Memory B cell (primary cell): ENCODE results near the gene MDFIC.

ENCODE experiments used
- ATAC-seq: fragments of 150-1000 bp; cut with Tn5 transposase; 2 replicates; pipeline ENCODE4 v1.10.0; 2021; ENCODE audit warnings: low read depth, mild to moderate bottlenecking, moderate library complexity
- DNase-seq, 2 donors: peaks; one replicate each; pipeline ENCODE4 v3.0.0; 2022; ENCODE audit warnings: low spot score in 2 of 2
- H3K27ac Mint-ChIP-seq: one replicate; pipeline ENCODE4 v1.8.0; 2022; ENCODE audit warnings: mild to moderate bottlenecking, moderate library complexity, mixed read lengths
- H3K27me3 Mint-ChIP-seq: one replicate; pipeline ENCODE4 v1.8.0; 2022; ENCODE audit warnings: mixed read lengths
- H3K36me3 Mint-ChIP-seq: one replicate; pipeline ENCODE4 v1.8.0; 2022; ENCODE audit warnings: mild to moderate bottlenecking, mixed read lengths
- H3K4me1 Mint-ChIP-seq: one replicate; pipeline ENCODE4 v1.8.0; 2022; ENCODE audit warnings: mixed read lengths
- H3K4me3 Mint-ChIP-seq: one replicate; pipeline ENCODE4 v1.8.0; 2022; ENCODE audit warnings: mild to moderate bottlenecking, moderate library complexity, mixed read lengths
- H3K9me3 Mint-ChIP-seq: one replicate; pipeline ENCODE4 v1.8.0; 2022; ENCODE audit warnings: mixed read lengths

MDFIC gene

DNA sequence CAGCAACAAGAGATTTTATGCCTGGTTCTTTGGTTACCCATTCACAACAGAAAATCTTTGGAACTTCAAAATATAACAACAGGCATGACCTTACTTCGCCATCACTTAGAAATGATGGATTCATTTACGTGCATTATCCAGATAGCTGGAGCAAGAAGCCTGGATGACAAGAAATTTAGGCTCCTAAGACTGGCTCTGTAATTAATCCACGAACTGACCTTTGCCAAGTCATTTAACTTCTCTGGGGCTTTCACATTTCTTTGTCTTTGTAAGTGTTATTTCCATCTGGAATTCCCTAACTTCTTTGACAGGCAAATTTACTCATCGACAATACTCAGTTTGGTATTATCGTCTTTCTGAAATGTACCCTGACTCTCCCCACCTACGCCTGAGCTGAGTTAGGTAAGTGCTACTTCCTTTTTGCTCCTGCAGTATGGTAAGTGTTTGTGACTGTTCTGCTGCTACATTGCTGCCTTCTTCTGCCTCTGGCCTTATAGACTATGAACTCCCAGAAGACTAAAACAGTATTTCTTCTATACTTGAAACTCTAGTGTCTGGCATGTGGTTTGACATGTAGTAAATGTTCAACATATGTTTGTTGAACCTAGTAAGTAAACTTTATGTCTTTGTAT, 5.5 kb upstream of the MDFIC start:
- Mint-ChIP-seq H3K4me3 (peak overlapping the region; percentile 32), H3K4me1 (peaks cover 32% of the 10 kb centered on the region)
- ATAC-seq: peak; percentile 91

DNA sequence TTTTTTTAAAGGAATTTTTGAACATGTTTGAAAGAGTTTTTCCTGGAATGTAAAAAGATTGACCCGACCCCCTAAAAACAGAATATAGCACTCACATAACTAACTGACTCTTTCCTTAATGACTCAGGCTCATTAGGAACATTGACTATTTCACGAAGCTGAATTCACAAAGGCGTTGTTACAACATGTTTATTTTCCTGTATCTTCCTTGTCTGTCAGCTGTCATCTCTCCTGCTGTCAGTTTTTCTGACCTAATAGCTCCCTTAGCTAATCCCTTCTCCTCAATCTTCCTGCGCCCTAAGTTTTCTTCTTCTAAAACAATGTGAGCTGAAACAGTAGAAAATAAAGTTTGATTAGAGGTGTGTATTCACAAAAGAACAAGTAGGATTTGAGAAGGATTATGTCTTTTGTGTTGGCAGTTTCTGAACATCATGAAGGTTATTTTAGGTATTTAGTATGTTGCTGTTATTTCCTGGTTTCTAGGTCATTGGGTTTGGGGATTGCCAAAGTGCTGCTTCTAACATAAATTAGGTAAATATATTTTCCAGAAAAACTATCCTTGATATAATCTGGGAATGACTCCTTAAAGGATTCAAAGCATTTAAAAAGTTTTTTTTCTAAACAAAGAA, 4.6 kb upstream of the MDFIC start:
- Mint-ChIP-seq H3K4me3 (peak overlapping the region; percentile 19), H3K9me3 (no peaks in the 10 kb centered on the region), H3K4me1 (peaks cover 36% of the 10 kb centered on the region), H3K27ac (peak overlapping the region; percentile 68), H3K36me3 (no peaks in the 10 kb centered on the region), H3K27me3 (no peaks in the 10 kb centered on the region)
- ATAC-seq (no peak), DNase-seq (no peak)

More for the DNA sequence above, 5.5 kb upstream of the MDFIC start:
- no peak for DNase-seq
- H3K27ac Mint-ChIP-seq: peak overlapping the region; percentile 68
- no peaks in the 10 kb centered on the region for H3K9me3 Mint-ChIP-seq
- no peaks in the 10 kb centered on the region for H3K36me3 Mint-ChIP-seq
- H3K27me3 Mint-ChIP-seq: no peaks in the 10 kb centered on the region

DNA sequence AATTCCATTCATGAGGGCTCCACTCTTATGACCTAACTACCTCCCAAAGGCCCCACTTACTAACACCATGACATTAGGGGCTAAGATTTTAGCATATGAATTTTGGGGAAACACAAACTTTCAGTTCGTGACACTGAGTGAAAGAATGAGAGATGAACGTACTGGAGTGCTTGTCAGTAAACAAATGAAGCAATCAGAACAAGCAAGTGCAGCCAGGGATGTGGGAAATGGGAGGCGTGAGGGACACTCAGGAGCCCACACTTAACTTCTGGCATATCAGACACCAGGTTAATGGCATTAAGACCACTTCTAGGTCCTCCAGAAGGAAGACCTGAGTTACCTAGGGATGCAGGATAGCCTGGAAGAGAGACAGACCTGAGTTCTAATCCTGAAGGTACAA, 2.3 kb upstream of the MDFIC start:
- no peak for ATAC-seq

DNA sequence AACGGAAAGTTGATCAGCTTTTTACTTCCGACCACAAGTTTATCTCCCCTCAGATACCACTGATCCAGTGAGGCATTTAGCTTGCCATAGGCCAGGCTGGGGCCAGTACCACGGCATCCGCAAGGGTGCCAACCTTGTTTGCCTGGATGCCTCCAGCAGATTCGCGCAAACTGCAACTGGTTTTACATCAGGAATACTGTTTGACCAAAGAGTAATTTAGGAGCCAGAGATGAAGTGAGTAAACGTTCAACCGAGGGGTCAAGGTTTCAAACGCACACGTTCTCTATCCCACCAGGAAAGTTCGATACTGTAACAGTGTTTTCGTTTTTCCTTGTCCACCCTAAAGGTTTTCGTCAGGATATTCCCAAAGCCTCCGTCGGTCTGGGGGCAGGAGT, 266 bp upstream of the MDFIC start:
- Mint-ChIP-seq H3K9me3 (no peaks in the 10 kb centered on the region), H3K27me3 (no peaks in the 10 kb centered on the region), H3K4me1 (peaks cover 34% of the 10 kb centered on the region), H3K4me3 (peak overlapping the region; percentile 99), H3K27ac (peak overlapping the region; percentile 94), H3K36me3 (peaks cover 1% of the 10 kb centered on the region)
- ATAC-seq (peak; percentile 9), DNase-seq (no peak)

More for the DNA sequence above, 2.3 kb upstream of the MDFIC start:
- no peak for DNase-seq
- Mint-ChIP-seq H3K27me3 (no peaks in the 10 kb centered on the region), H3K9me3 (no peaks in the 10 kb centered on the region), H3K4me3 (no peak overlapping the region), H3K4me1 (peaks cover 36% of the 10 kb centered on the region), H3K36me3 (no peaks in the 10 kb centered on the region), H3K27ac (peak overlapping the region; percentile 94)

DNA sequence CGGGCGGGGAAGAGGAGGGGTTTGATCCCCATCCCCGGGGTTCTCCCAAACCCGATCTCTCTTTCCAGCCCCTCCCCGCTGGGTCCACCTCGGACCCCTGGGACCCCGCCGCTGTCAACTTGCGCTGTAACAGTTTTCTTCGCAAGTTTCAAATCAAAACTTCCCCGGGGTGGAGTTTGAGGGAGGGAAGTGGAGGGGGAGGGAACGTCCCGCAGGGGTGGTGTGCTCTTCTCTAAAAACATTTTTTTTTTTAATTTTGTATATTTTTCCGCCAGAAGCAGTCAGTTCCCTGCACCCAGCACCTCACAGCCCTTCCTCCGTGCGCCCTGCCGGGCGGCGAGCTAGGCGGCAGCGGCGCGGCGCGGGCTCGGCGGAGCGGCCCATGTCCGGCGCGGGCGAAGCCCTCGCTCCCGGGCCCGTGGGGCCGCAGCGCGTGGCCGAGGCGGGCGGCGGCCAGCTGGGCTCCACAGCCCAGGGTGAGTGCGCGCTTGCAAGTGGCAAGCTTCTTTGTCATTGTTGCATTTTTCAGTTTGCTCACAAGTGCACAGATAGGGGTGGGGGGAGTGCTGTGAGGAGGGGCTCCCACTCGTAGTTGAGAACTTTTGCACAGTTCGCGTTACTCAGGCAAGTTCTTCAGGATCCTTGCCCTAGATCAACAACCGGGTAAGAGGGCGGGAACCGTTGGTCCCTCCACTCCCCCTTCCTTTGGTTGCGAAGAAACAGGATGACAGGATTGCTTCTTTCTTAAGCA, 933 bp downstream of the MDFIC start:
- no peaks in the 10 kb centered on the region for H3K27me3 Mint-ChIP-seq
- peak in 1 of 2 donors; percentile 44 for DNase-seq
- H3K4me1 Mint-ChIP-seq: peaks cover 30% of the 10 kb centered on the region
- H3K4me3 Mint-ChIP-seq: peak overlapping the region; percentile 99
- peak overlapping the region; percentile 94 for H3K27ac Mint-ChIP-seq
- ATAC-seq: peak; percentile 68
- no peaks in the 10 kb centered on the region for H3K9me3 Mint-ChIP-seq
- peaks cover 1% of the 10 kb centered on the region for H3K36me3 Mint-ChIP-seq

DNA sequence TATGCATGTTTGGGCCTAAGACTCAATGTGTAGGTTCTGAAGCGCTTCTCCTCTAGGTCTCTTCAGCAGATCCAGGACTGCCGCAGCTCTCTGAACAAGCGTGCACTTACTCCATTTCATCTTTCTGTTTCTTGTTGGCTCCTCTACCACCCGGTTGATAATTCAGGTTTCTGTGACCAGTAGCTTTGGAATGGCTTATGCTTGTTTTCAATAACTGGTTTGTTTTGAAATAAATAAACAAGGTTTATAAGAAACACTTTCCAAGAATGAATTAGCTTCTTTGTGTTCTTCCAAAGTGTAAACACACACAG, 1.5 kb downstream of the MDFIC start:
- no peaks in the 10 kb centered on the region for H3K27me3 Mint-ChIP-seq
- H3K4me1 Mint-ChIP-seq: peaks cover 28% of the 10 kb centered on the region
- peaks cover 1% of the 10 kb centered on the region for H3K36me3 Mint-ChIP-seq
- DNase-seq (no peak), ATAC-seq (peak; percentile 35)
- peak overlapping the region; percentile 94 for H3K27ac Mint-ChIP-seq
- H3K9me3 Mint-ChIP-seq: no peaks in the 10 kb centered on the region
- H3K4me3 Mint-ChIP-seq: peak overlapping the region; percentile 99

DNA sequence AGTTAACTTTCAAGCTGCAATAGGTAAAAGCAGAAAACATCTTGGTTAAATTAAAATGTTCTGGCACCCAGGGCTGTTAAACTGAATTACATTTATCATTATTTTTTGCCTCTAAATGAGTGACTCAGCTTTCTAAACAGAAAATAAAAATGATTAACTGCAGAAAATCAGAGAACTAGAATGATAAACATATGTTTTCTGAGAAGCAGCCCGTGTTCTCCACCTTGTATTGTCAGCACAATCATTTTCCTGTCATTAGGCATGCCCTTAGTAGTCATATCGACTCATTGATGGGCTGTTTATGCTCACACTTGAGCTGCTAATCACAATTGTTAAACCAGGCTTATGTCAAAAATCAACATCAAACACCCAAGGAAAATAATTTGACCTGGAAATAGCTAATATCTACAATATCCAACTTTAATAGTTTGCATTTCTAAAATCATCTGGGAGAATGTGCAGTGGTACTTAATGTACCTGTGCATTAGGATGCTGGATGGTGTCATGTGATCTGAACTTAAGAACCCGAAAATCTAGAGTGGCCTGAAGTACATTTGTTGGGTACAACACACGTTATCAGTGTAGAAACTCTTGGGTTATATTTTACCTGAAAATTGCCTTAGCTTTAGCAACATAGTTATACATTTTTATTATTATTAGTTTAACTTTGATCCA, 2.3 kb downstream of the MDFIC start:
- DNase-seq: no peak
- H3K4me1 Mint-ChIP-seq: peaks cover 21% of the 10 kb centered on the region
- no peaks in the 10 kb centered on the region for H3K27me3 Mint-ChIP-seq
- H3K9me3 Mint-ChIP-seq: no peaks in the 10 kb centered on the region
- ATAC-seq: no peak
- peak overlapping the region; percentile 99 for H3K4me3 Mint-ChIP-seq
- peaks cover 1% of the 10 kb centered on the region for H3K36me3 Mint-ChIP-seq
- H3K27ac Mint-ChIP-seq: peak overlapping the region; percentile 94

DNA sequence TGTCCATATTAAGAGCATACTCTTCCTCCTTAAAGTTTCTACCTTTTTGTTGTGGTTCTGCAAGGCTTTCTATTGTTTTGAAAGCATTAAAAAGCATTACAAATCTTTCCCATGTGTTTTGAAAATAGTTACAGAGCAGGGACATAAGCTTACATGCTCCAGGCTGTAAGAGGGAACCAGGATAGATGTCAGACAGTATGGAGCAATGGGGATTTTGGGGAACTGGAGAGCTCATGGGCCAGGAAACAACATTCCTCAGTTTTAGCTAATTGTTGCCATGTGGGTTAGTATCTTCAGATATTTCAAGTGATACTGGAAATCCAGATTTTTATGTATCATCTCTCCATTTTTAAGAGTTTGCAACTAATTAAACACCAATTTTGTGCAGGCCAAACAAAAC, 3.5 kb downstream of the MDFIC start:
- Mint-ChIP-seq H3K4me1 (peaks cover 14% of the 10 kb centered on the region), H3K4me3 (peak overlapping the region; percentile 78), H3K27ac (peak overlapping the region; percentile 94), H3K9me3 (no peaks in the 10 kb centered on the region), H3K36me3 (peaks cover 1% of the 10 kb centered on the region), H3K27me3 (no peaks in the 10 kb centered on the region)
- ATAC-seq (no peak), DNase-seq (no peak)

DNA sequence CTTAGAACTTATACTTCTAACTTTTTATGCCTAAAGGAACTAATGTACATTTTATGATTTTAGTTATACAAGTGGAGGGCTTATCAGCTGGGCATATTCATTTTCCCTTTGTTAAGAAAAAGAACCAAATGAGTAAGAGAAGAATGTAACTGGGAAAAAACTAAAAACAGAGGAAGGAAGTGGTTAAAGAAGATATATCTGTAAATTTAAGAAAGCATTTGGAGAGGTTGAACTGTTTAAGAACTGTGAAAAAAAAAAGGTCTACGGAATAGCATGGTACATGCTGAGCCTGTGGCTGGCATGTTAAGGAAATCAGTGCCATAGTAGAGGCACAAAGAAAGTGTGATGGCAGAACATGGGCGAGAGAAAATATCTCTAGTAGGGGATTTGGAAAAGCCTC, 6.2 kb downstream of the MDFIC start:
- ATAC-seq: no peak
- peaks cover 28% of the 10 kb centered on the region for H3K4me1 Mint-ChIP-seq
- H3K9me3 Mint-ChIP-seq: no peaks in the 10 kb centered on the region
- H3K27ac Mint-ChIP-seq: no peak overlapping the region
- H3K4me3 Mint-ChIP-seq: no peak overlapping the region
- peaks cover 1% of the 10 kb centered on the region for H3K36me3 Mint-ChIP-seq
- no peaks in the 10 kb centered on the region for H3K27me3 Mint-ChIP-seq
- no peak for DNase-seq

DNA sequence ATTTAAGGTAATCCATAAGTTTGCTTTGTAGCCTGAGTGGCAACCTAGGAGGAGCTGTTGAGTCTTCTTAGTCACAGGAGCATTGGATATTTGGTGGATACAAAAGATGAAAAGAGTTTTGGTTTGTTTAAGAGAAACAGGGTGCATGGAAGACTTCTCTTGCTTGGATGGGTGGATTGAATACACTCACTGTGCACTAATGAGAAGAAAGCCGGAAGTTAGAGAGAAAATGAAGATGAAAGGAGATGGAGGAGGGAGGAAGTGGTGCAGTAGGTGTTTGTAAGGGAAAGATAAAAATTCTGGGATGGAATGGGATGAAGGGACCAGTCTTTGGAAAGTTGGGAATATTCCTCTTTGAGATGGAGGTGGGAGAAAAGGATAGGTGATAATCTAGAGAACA, 7.7 kb downstream of the MDFIC start:
- H3K36me3 Mint-ChIP-seq: peaks cover 1% of the 10 kb centered on the region
- no peak overlapping the region for H3K27ac Mint-ChIP-seq
- DNase-seq (no peak), ATAC-seq (no peak)
- peaks cover 38% of the 10 kb centered on the region for H3K4me1 Mint-ChIP-seq
- H3K4me3 Mint-ChIP-seq: no peak overlapping the region
- H3K27me3 Mint-ChIP-seq: no peaks in the 10 kb centered on the region
- H3K9me3 Mint-ChIP-seq: no peaks in the 10 kb centered on the region

DNA sequence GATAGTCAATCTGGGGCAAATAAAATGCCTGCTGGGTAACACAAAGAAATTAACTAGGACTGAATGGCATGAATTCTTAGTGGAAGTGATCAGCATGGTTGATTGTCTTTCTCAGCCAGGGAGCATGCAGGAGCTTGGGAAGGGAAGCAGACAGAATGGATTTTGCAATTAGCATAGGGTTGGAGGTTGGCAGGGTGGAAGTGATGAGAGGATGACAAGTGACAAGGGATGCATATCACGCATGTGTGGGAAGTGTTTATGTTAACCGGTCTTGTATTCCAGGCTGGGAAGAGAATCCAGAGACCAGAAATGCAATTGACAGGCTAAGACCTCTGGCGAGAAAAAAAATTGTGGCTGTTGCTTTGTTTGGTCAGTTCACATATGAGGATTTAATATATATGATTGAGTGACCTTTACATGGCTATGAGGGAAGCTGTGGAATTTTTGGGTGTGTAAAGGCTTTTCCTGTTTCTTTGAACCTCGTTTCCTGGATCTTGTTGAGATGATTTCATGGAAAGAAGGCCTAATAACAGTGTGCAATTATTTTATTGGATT, 8.3 kb downstream of the MDFIC start:
- Mint-ChIP-seq H3K4me1 (peaks cover 43% of the 10 kb centered on the region), H3K27ac (no peak overlapping the region), H3K36me3 (peaks cover 1% of the 10 kb centered on the region), H3K4me3 (no peak overlapping the region), H3K9me3 (no peaks in the 10 kb centered on the region), H3K27me3 (no peaks in the 10 kb centered on the region)
- DNase-seq: no peak
- ATAC-seq: no peak

DNA sequence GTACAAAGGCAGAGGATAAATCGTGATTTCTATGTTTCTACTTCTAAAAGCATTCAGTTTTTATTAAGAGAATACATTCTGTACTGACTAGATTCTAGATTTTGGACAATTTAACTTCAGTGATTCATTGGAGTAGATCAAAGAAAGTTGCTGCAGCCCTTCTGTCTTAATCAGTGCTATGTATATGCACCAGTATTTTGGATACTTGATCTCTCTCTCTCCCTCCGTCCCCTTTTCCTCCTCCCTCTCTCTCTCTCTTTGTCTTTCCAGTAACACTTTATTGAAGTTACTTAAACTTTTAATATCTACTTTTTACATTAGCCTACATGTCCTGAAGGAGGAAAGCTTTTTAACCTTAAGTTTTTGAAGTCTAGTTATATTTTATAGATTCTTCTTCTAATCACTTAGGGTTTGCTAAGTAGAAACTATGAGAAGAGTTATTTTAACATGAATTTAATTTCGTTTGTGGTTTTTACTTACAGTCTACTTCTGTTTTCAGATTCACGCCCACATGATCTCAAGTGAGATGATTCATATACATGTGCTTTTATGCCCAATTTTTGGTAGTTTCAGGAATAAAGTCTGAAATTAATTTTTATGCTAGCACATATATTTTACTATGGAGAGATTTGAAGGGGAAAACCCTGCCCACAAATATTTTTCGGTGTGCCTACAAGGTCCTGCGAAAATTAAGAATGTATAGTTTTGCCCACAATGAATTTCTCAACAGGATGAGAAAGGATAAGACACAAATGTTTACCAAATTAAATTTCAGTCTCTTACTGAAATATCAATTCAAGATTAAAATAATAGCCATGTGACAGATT, 9.1 kb downstream of the MDFIC start:
- no peaks in the 10 kb centered on the region for H3K27me3 Mint-ChIP-seq
- DNase-seq (no peak), ATAC-seq (peak; percentile 61)
- H3K4me3 Mint-ChIP-seq: peak overlapping the region; percentile 81
- H3K4me1 Mint-ChIP-seq: peaks cover 43% of the 10 kb centered on the region
- H3K36me3 Mint-ChIP-seq: no peaks in the 10 kb centered on the region
- H3K27ac Mint-ChIP-seq: no peak overlapping the region
- no peaks in the 10 kb centered on the region for H3K9me3 Mint-ChIP-seq

DNA sequence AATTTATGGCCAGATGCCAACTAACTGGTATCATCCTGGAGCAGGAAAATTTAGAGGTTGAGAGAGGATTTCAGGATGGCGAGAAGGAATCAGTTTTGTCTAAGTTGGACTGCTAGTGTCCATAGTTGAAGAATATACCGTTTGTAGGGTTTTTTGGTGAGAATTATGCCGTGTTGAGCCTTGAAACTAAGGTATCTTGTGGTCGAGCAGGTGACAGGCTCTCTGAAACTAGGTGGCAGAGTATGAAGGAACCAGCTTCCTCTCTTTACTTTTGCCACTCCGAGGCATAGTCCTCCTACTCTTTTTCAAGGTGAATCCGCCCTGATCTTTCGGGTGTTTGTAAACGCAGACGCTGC, 9.7 kb downstream of the MDFIC start:
- peak overlapping the region; percentile 81 for H3K4me3 Mint-ChIP-seq

More for the DNA sequence above, 9.7 kb downstream of the MDFIC start:
- Mint-ChIP-seq H3K27ac (no peak overlapping the region), H3K4me1 (peaks cover 41% of the 10 kb centered on the region), H3K27me3 (no peaks in the 10 kb centered on the region), H3K9me3 (no peaks in the 10 kb centered on the region), H3K36me3 (no peaks in the 10 kb centered on the region)
- DNase-seq (peak in 1 of 2 donors; percentile 54), ATAC-seq (peak; percentile 91)
